ENCODE measurements around the gene EPO.

EPO gene

DNA sequence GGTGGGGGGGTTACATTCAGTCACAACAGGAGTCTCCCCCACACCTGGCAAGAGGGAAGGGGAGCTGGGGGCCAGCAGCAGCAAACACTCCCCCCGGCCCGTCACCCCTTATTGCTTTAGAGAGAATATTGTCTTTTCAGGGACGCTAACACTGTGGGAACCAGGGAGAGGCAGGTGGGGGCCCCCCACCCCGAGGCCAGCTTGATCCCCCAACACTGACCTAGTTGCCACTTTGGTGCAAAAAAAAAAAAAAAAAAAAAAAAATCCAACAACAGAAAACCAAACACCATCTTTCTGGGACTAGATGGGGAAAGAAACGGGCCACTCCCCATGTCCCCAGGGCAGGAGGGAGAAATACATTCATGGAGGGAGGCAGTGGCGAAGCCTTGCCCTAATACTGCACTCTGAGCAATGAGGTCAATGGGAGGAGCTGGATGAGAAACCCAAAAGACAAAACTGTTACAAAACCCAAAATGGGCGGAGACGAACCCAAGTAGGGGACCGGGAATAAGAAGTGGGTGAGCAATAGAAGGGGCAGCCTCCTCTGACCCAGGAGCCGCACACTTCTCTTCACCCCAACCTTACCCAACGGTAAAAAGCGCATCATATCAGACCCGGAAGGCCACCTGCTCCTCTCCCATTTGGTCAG, 40.2 kb upstream of the EPO start:
- H3K4me3 ChIP-seq (ENCODE audit: control insufficient read depth, low read depth, low read length) = no peak overlapping the region
- DNase-seq (ENCODE audit: low read depth) = no peak
- TF ChIP-seq, protein P1, sequence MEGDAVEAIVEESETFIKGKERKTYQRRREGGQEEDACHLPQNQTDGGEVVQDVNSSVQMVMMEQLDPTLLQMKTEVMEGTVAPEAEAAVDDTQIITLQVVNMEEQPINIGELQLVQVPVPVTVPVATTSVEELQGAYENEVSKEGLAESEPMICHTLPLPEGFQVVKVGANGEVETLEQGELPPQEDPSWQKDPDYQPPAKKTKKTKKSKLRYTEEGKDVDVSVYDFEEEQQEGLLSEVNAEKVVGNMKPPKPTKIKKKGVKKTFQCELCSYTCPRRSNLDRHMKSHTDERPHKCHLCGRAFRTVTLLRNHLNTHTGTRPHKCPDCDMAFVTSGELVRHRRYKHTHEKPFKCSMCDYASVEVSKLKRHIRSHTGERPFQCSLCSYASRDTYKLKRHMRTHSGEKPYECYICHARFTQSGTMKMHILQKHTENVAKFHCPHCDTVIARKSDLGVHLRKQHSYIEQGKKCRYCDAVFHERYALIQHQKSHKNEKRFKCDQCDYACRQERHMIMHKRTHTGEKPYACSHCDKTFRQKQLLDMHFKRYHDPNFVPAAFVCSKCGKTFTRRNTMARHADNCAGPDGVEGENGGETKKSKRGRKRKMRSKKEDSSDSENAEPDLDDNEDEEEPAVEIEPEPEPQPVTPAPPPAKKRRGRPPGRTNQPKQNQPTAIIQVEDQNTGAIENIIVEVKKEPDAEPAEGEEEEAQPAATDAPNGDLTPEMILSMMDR (IDR thresholded peaks at IDR 0.05; ENCODE audit: control insufficient read depth, insufficient read depth, low read depth, low read length, missing control alignments) = no peak

DNA sequence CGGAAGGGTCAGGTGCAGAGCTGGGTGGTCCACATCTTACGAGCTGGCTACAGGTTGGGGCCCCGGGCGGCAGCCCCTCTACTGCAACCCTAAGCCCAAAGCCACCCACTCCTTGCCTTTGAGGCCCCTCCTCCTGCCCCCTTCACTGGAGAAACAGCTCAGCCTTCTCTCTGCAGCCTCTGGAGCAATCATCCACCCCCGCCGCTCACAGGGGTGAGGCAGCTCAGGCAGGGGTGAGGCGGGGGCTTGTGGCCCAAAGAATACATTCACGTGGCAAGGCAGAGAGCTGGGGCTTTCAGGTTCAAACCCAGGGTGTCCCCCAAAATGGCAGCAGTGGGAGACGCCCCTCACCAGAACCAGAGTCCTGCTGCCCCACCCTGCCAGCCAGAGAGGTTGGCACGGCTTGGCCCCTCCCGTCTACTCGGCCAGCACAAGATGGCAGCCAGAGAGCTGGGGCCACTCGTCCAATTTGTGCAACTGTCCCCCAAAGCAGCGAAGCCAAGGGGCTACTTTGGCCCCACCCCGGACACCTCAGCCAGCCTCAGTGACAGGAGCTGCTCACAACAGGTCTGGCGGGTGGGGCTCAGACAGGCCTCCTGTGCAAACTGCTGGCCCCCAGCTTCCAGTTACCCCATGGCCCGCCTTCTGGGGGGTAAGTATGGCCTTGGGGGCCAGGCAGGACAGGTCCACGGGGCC, 39.5 kb upstream of the EPO start:
- DNase-seq (ENCODE audit: low read depth) = no peak
- H3K4me3 ChIP-seq (ENCODE audit: control insufficient read depth, low read depth, low read length) = no peak overlapping the region
- TF ChIP-seq, protein P1 (IDR thresholded peaks at IDR 0.05; ENCODE audit: control insufficient read depth, insufficient read depth, low read depth, low read length, missing control alignments) = no peak

DNA sequence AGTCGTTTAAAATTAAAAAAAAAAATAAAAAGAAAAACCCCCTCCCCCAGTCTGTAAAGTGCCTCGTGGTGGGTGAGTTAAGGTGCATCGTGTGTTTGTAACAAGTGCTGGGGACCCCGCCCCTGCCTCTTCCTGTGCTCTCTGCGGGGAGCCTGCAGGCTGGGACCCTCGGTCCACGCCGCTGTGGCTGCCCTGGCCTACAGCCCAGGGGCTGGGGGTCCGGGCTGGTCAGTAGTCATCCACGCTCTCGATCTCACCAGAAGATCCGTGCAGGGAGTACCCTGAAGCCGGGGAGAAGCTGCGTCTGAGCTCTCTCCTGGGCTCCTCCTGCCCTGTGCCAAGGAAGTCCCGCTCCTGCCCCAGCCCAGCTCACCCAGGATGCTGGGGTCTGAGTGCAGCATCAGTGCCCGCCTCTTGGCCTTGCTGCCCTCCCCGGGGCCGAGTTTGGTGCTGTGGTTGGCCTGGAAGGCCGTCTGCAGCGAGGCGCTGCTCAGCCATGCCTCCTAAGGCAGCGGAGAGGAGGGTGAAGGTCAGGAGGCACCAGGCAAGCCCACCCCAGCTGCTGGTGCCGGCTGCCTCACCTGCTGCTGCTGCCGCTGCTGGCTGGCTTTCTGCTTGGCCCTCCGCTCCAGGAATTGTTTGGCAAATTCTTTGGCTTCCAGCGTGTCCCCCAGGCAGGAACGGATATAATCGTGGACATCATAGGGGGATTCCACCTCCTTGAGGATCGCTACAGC, 38.6 kb upstream of the EPO start:
- TF ChIP-seq, protein P1 (IDR thresholded peaks at IDR 0.05; ENCODE audit: control insufficient read depth, insufficient read depth, low read depth, low read length, missing control alignments) = no peak
- no peak for DNase-seq (ENCODE audit: low read depth)

DNA sequence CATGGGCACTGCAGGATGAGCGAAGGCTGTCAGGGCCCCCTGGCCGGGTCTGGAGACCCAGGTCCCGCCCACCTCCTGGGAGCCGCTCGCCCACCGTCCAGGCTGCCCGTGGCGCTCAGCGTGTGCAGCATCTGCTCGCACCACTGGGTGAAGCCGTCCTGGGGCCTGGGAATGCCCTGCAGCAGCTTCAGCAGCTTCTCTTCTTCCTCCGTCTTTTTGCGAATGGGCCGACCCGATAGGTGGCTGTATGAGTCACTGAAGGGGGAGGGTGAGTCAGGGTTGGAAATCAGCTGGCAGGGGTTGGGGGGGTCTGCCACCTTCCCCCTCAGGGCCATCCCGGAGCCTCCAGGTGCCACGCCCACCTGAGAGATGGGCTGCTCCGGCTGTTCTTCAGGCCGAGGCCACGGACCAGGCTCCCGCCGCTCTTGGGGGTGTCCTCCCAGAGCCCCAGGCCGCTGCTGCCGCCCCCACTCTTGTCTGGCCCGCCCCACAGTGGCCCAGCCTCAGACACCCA, 38.0 kb upstream of the EPO start:
- TF ChIP-seq, protein P1 (IDR thresholded peaks at IDR 0.05; ENCODE audit: control insufficient read depth, insufficient read depth, low read depth, low read length, missing control alignments) = no peak
- no peak overlapping the region for H3K4me3 ChIP-seq (ENCODE audit: control insufficient read depth, low read depth, low read length)
- DNase-seq (ENCODE audit: low read depth) = no peak

More for the DNA sequence above, 38.6 kb upstream of the EPO start:
- no peak overlapping the region for H3K4me3 ChIP-seq (ENCODE audit: control insufficient read depth, low read depth, low read length)

DNA sequence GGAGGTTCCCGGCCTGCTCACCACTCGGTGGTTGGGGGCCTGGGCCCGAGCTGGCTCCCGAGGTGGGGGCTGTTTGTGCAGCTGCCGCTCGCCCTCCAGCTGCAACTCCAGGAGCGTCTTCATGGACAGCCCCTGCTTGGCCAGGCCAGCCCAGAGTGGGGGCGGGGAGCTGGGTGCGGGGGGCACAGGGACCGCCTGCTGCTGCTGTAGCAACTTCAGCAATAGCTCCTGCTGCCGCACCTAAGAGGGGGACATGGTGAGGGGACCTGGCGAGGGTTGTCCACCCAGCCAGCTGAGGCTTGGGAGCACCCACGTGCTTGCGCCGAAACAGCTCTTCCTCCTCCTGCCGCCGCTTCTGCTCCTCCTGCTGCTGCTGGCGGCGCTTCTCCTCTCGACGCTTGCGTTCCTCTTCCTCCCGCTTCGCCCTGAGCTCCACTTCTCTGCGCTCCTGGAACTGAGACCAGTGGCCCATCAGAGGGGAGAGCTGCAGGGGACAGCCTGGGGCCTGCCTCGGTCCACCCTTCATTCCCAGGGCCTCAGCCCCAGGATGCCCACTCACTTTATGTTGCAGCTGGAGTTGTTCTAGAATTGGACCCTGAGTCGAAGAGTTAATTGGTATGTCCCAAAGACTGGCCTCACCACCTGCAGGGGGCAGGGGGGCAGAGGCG, 37.1 kb upstream of the EPO start:
- H3K4me3 ChIP-seq (ENCODE audit: control insufficient read depth, low read depth, low read length) = no peak overlapping the region
- no peak for DNase-seq (ENCODE audit: low read depth)
- TF ChIP-seq, protein P1 (IDR thresholded peaks at IDR 0.05; ENCODE audit: control insufficient read depth, insufficient read depth, low read depth, low read length, missing control alignments) = no peak

All from AG09309 (cell line).